Coronary artery (tissue), 2 donors: ENCODE results near the gene PTTG1.

ENCODE experiments used
- DNase-seq: peaks from one replicate; pipeline ENCODE4 v3.0.0-alpha.2; 2017; ENCODE audit warnings: low spot score
- H3K27ac ChIP-seq, 2 donors: fragments of 200-600 bp; sonication (generic); one replicate each; pipeline ENCODE4 v1.5.1; 2016 to 2019
- H3K4me3 ChIP-seq: fragments of 200-600 bp; sonication (generic); 2 replicates; pipeline ENCODE4 v1.5.1; 2016; ENCODE audit warnings: mild to moderate bottlenecking, moderate library complexity
- TF ChIP-seq, protein P1 (sequence below): fragments of 200-600 bp; sonication (generic); IDR thresholded peaks from one replicate; pipeline ENCODE4 v1.5.1; 2019; ENCODE audit warnings: antibody characterized with exemption

Gene PTTG1

DNA sequence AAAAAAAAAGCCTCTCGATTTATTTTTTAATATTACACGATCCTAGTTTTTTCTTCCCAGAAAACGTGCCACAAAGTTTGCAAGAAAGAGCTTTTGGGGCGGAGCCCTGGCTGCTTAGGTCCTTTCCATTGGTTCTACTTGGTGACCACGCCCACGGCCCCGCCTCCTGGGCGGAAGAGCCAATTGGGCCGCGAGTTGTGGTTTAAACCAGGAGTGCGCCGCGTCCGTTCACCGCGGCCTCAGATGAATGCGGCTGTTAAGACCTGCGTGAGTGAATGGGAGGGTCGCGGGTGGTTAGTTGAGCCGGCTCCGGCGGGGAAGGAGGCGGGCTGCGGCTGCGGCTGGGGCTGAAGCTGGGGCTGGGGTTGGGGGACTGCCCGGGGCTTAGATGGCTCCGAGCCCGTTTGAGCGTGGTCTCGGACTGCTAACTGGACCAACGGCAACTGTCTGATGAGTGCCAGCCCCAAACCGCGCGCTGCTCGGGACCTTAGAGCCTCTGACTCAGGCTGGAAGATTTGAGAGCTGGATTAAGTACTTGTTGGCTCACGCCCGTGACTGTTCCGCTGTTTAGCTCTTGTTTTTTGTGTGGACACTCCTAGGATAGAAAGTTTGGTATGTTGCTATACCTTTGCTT, at the start of gene PTTG1:
PTTG1 (plus strand) TSS at position 231 of the 634 bp plus-strand sequence. CDS start 458 bp downstream, outside the sequence.
- peak within 1 kb of the TSS; percentile 84 for H3K4me3 ChIP-seq
- TF ChIP-seq, protein P1, sequence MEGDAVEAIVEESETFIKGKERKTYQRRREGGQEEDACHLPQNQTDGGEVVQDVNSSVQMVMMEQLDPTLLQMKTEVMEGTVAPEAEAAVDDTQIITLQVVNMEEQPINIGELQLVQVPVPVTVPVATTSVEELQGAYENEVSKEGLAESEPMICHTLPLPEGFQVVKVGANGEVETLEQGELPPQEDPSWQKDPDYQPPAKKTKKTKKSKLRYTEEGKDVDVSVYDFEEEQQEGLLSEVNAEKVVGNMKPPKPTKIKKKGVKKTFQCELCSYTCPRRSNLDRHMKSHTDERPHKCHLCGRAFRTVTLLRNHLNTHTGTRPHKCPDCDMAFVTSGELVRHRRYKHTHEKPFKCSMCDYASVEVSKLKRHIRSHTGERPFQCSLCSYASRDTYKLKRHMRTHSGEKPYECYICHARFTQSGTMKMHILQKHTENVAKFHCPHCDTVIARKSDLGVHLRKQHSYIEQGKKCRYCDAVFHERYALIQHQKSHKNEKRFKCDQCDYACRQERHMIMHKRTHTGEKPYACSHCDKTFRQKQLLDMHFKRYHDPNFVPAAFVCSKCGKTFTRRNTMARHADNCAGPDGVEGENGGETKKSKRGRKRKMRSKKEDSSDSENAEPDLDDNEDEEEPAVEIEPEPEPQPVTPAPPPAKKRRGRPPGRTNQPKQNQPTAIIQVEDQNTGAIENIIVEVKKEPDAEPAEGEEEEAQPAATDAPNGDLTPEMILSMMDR, result no peak
- H3K27ac ChIP-seq, result peak within 1 kb of the TSS; percentile 75 to 91
- DNase-seq, result peak; percentile 95

DNA sequence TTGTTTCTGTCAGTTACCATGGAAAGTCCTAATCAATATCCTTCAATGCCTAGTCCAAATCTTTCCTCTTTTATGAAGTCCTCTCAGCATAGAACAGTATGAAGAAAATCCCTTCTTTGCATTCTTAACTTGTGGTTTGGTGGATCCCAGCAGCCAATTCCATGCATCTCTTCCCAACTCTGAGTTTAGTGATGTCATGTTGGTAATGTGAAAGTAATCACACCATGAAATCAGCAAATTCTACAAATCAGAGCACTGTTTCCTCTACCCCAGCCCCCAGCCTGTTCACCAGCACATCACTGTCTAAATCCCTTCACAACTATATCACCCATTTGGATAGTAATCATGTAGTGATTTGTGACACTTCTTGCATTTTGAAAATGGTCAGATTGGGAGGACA, 46.5 kb upstream of the PTTG1 start:
- DNase-seq, result no peak
- TF ChIP-seq, protein P1, result no peak
- Histone ChIP-seq H3K4me3 (no peak overlapping the region), H3K27ac (no peak overlapping the region)

- H3K4me3 ChIP-seq, result no peak overlapping the region
- DNase-seq, result no peak
- TF ChIP-seq, protein P1, result no peak
- no peak overlapping the region for H3K27ac ChIP-seq
Measured at GRCh38 chr5:160375701-160376100, 46.0 kb upstream of the PTTG1 start.

GRCh38 chr5:160376416-160376815, 45.2 kb upstream of the PTTG1 start:
- Histone ChIP-seq H3K27ac (no peak overlapping the region), H3K4me3 (no peak overlapping the region)
- TF ChIP-seq, protein P1, result no peak
- no peak for DNase-seq

- Histone ChIP-seq H3K27ac (no peak overlapping the region), H3K4me3 (no peak overlapping the region)
- no peak for DNase-seq
- TF ChIP-seq, protein P1, result no peak
Measured at GRCh38 chr5:160377651-160378050, 44.0 kb upstream of the PTTG1 start.

DNA sequence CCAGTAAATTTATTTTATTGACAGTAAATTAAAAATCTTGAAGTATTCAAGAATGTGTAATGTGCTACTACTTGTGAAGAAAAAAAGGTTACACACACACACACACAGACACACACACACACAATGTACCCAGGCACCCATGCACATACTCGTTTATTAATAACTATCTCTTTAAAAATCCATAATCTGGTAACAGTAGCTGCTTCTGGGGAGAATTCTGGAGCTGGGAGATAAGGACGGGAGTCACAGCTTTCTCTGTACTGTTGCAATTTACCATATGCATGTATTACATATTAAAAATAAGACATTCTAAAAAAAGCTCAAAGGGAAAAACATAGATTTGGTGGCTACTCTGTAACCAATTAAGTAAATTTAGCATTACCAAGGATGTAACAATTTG, 43.3 kb upstream of the PTTG1 start:
- no peak for DNase-seq
- Histone ChIP-seq H3K4me3 (no peak overlapping the region), H3K27ac (no peak overlapping the region)
- TF ChIP-seq, protein P1, result no peak

DNA sequence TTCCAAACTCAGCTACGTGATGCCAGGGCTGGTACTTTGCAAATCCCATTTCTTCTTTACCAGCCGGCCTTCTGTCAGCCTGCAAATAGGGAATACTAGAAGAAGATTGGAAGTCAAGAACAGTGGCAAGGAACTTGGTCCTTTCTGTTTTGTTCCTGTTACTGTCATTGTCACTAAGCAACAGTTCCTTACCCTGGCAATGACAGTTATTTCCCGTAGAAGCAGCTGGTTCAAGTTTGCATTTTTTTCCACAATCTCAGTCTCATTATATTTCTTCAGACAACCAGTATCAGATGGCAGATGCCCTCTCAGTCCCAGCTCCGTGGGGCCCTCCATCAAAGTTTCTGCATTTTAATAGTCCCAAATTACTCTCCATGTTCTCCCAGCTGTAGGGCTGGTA, 42.1 kb upstream of the PTTG1 start:
- DNase-seq, result no peak
- TF ChIP-seq, protein P1, result no peak
- no peak overlapping the region for H3K4me3 ChIP-seq
- peak overlapping the region in 1 of 2 donors; percentile 31 for H3K27ac ChIP-seq
